Measurements from ENCODE around the gene EIF3K. TPM values are rescaled to one million over a fixed set of nuclear protein-coding genes. Genes with fewer than 3 reads are reported as not detected.

EIF3K gene
- total RNA-seq, 1 donor = 491 TPM

- H3K4me3 ChIP-seq (ENCODE audit: low read depth, low read length) = no peak overlapping the region
- no peak for TF ChIP-seq CTCF (IDR thresholded peaks at IDR 0.05; ENCODE audit: insufficient read depth, low read length)
- no peak for DNase-seq (ENCODE audit: low read depth)
Measured at GRCh38 chr19:38642176-38642575, 23.2 kb downstream of the EIF3K start.

- H3K4me3 ChIP-seq (ENCODE audit: low read depth, low read length) = no peak overlapping the region
- DNase-seq (ENCODE audit: low read depth) = no peak
- TF ChIP-seq CTCF (IDR thresholded peaks at IDR 0.05; ENCODE audit: insufficient read depth, low read length) = no peak
Measured at GRCh38 chr19:38644719-38645118, 25.7 kb downstream of the EIF3K start.

- peak within 1 kb of the TSS; percentile 95 for H3K4me3 ChIP-seq (ENCODE audit: low read depth, low read length)
- no peak for TF ChIP-seq CTCF (IDR thresholded peaks at IDR 0.05; ENCODE audit: insufficient read depth, low read length)
- DNase-seq (ENCODE audit: low read depth) = peak; percentile 95
Measured at GRCh38 chr19:38647368-38647965, 28.5 kb downstream of the EIF3K start, which contains the start of gene ACTN4. ACTN4 (plus strand) TSS chr19:38647649; CDS start chr19:38647746, 97 bp downstream.

- TF ChIP-seq CTCF (IDR thresholded peaks at IDR 0.05; ENCODE audit: insufficient read depth, low read length) = no peak
- DNase-seq (ENCODE audit: low read depth) = peak; percentile 18
- peak overlapping the region; percentile 95 for H3K4me3 ChIP-seq (ENCODE audit: low read depth, low read length)
Measured at GRCh38 chr19:38647966-38648768, 29.2 kb downstream of the EIF3K start.

- no peak for DNase-seq (ENCODE audit: low read depth)
- H3K4me3 ChIP-seq (ENCODE audit: low read depth, low read length) = peak overlapping the region; percentile 95
- TF ChIP-seq CTCF (IDR thresholded peaks at IDR 0.05; ENCODE audit: insufficient read depth, low read length) = no peak
Measured at GRCh38 chr19:38648769-38649304, 29.8 kb downstream of the EIF3K start.

- peak; percentile 41 for DNase-seq (ENCODE audit: low read depth)
- H3K4me3 ChIP-seq (ENCODE audit: low read depth, low read length) = peak overlapping the region; percentile 95
- TF ChIP-seq CTCF (IDR thresholded peaks at IDR 0.05; ENCODE audit: insufficient read depth, low read length) = no peak
Measured at GRCh38 chr19:38649305-38650171, 30.6 kb downstream of the EIF3K start.
